Psoas muscle (tissue), 8 donors: ENCODE data around the gene ADCY7. TPM values are rescaled to one million over a fixed set of nuclear protein-coding genes. Genes with fewer than 3 reads are reported as not detected.

Experiments
- ATAC-seq, 4 donors: fragments of 200-7000 bp; cut with Tn5 transposase; one replicate each; pipeline ENCODE4 v1.9.1; 2020; ENCODE audit warnings: moderate library complexity in 3 of 4, mild to moderate bottlenecking in 2 of 4
- DNase-seq, 2 donors: peaks; one replicate each; pipeline ENCODE4 v3.0.0-alpha.2; 2020
- H3K27ac ChIP-seq: fragments of 200-600 bp; one replicate; pipeline ENCODE4 v1.8.0; 2022
- H3K27me3 ChIP-seq, 3 donors: fragments of 200-600 bp in 1 of 3; one replicate each; pipeline versions ENCODE4 v1.6.1 to v1.8.0; 2013 to 2022; ENCODE audit warnings: low read length in 2 of 3, mild to moderate bottlenecking in 2 of 3, moderate library complexity in 1 of 3; ENCODE audit not compliant: insufficient read depth in 3 of 3
- H3K36me3 ChIP-seq, 2 donors: fragments of 200-600 bp in 1 of 2; one replicate each; pipeline versions ENCODE4 v1.6.1 to v1.8.0; 2013 to 2022; ENCODE audit warnings: low read depth in 1 of 2, mild to moderate bottlenecking in 1 of 2, moderate library complexity in 1 of 2; ENCODE audit not compliant: insufficient read depth in 1 of 2
- H3K4me1 ChIP-seq: fragments of 200-600 bp; one replicate; pipeline ENCODE4 v1.8.0; 2022
- H3K4me3 ChIP-seq: fragments of 200-600 bp; one replicate; pipeline ENCODE4 v1.8.0; 2022; ENCODE audit warnings: mild to moderate bottlenecking
- H3K9me3 ChIP-seq: fragments of 200-600 bp; one replicate; pipeline ENCODE4 v1.8.0; 2022
- WGBS, 3 donors: extraction: QIAGEN DNeasy Blood & Tissue Kit; methylation state at CpG; one replicate each; pipeline versions ENCODE4 v1.1.6 to v1.1.7; 2013; 5-methylcytosine and 5-hydroxymethylcytosine counted together
- intact Hi-C, 2 donors: fragments of 100-400 bp; cut with DNase I; formaldehyde crosslinking; loops; one replicate each; pipeline versions ENCODE4 v1.11.0 to v1.14.2; 2022
- polyA plus RNA-seq, 3 donors: library from polyadenylated mRNA; stranded (reverse); fragments of 200-250 nt; gene quantifications; one replicate each; pipeline ENCODE4 v1.2.3, GENCODE V29; 2013
- total RNA-seq, 4 donors: library from RNA; stranded (reverse); fragmentation: NEBNext Ultra II Directional in 2 of 4; extraction: Animal tissue kit (Norgen Biotek cat#: 25700) in 2 of 4; gene quantifications; one replicate each; pipeline versions ENCODE4 v1.2.1 to v1.2.4, GENCODE V29; 2021 to 2023
- TF ChIP-seq, protein P1 (sequence below): fragments of 200-600 bp; IDR thresholded peaks from one replicate; pipeline ENCODE4 v1.8.0; 2022; ENCODE audit warnings: antibody characterized with exemption
- donor health status: healthy with polysubstance abuse.
- donor health status: DM: no; HTN: no; CAD: no; lungs with moderate emphysema.
- donor health status: Bipolar disorder and iron deficiency.
- donor health status: healthy.
- donor health status: DM: yes; HTN: yes; CAD: no.
- donor health status: DM: no; HTN: no; CAD: no.
- donor health status: DM: no; HTN: no; CAD: no.
- donor health status: DM: yes; HTN: yes; CAD: no.

Gene ADCY7
- total and polyA plus RNA-seq, 7 donors = 0.34 to 5.5 (median 3.1) TPM

DNA sequence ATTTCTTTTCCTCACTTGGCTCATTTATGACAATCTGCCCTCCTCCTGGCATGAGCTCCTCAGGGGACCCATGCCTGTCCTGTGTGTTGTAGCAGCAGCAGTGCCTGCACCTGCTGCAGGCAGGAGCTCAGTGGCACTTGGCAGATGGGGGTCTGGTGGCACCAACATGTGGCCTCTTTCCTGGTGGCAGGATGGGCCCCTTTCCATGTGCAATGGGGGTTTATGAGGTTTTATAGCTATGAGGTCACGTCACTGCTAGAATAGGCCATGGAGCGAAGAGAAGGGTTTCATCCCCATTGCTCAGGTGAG, 7.0 kb downstream of the ADCY7 start:
- Histone ChIP-seq H3K27ac (no peak overlapping the region), H3K27me3 (no peaks in the 10 kb centered on the region), H3K9me3 (no peaks in the 10 kb centered on the region), H3K4me1 (no peaks in the 10 kb centered on the region), H3K4me3 (no peak overlapping the region), H3K36me3 (no peaks in the 10 kb centered on the region)
- ATAC-seq (no peak), DNase-seq (peak in 1 of 2 donors; percentile 16)
- TF ChIP-seq, protein P1, sequence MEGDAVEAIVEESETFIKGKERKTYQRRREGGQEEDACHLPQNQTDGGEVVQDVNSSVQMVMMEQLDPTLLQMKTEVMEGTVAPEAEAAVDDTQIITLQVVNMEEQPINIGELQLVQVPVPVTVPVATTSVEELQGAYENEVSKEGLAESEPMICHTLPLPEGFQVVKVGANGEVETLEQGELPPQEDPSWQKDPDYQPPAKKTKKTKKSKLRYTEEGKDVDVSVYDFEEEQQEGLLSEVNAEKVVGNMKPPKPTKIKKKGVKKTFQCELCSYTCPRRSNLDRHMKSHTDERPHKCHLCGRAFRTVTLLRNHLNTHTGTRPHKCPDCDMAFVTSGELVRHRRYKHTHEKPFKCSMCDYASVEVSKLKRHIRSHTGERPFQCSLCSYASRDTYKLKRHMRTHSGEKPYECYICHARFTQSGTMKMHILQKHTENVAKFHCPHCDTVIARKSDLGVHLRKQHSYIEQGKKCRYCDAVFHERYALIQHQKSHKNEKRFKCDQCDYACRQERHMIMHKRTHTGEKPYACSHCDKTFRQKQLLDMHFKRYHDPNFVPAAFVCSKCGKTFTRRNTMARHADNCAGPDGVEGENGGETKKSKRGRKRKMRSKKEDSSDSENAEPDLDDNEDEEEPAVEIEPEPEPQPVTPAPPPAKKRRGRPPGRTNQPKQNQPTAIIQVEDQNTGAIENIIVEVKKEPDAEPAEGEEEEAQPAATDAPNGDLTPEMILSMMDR = no peak
- 78 to 89% (median 87%) methylated on average over 2 of the region's 2 CpGs for WGBS, 3 donors
- intact Hi-C loops = no loop called here

DNA sequence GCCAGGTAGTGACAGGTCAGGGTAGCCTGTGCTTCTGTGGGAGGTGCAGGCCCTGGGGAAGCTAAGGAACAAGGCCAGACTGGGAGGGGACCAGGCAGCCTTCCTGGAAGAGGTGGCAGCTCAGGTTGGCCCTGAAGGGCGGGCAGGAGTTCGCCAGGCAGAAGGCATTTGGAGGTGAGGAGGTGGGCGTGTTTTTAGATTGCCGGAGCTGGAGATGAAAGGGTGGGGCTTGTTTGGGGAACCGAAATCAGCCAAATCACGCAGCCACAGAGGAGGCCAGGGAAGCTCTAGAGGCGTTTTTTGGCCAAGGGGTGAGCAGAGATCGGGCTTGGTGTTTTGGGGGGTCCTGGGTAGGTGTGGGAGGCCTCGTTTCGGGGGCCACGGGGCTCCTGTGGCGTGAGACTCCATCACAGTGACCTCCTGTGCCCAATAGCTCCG, 7.6 kb downstream of the ADCY7 start:
- DNase-seq (peak in 1 of 2 donors; percentile 49), ATAC-seq (peak in 1 of 4 donors; percentile 12)
- no peaks in the 10 kb centered on the region for H3K27me3 ChIP-seq
- H3K4me3 ChIP-seq = peak overlapping the region; percentile 30
- H3K4me1 ChIP-seq = no peaks in the 10 kb centered on the region
- TF ChIP-seq, protein P1 = no peak
- no peak overlapping the region for H3K27ac ChIP-seq
- H3K36me3 ChIP-seq = no peaks in the 10 kb centered on the region
- intact Hi-C loops = no loop called here
- 73 to 86% (median 75%) methylated on average over 13 of the region's 13 CpGs for WGBS, 3 donors
- H3K9me3 ChIP-seq = no peaks in the 10 kb centered on the region

DNA sequence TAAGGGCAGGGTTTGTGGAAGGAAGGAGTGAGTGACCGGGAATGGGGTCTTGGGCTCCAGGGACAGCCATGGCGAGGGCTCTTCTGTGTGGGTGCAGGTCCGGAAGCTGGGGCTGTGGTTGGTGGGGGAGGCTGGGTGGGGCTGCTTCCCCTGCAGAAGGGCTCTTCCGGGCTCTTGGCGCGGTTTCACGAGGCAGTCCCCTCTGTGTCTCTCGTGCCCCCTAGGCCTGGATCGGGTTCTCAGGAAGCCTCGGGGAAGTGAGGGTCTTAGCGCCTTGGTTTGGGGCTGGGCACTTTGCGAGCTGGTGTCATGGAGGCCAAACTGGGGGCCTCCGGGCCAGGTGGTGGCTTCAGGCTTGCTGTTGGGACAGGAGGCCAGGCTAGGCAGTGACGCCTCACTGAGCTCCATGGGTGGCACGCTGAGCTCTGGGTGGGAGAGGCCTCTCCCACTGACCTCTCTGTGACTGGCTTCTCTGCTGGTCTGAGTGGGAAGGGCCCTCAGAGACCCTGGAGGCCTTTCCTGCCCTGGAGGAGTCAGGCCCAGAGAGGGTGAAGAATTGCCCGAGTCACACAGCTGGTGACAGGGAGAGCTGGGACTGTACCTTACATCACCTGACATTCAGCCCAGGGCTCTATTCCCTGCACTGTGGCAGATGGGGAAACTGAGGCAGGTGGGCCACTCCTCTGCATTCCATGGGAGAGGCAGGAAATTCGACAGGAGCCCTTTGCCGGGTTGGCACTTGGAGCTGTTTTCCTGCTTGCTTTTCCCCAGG, 8.2 kb downstream of the ADCY7 start:
- no peaks in the 10 kb centered on the region for H3K36me3 ChIP-seq
- no peaks in the 10 kb centered on the region for H3K9me3 ChIP-seq
- DNase-seq (peak in 1 of 2 donors; percentile 59), ATAC-seq (no peak)
- TF ChIP-seq, protein P1 = no peak
- H3K27me3 ChIP-seq = no peaks in the 10 kb centered on the region
- no peaks in the 10 kb centered on the region for H3K4me1 ChIP-seq
- 73 to 84% (median 75%) methylated on average over 16 to 18 of the region's 18 CpGs for WGBS, 3 donors
- intact Hi-C loops = no loop called here
- no peak overlapping the region for H3K27ac ChIP-seq
- H3K4me3 ChIP-seq = peak overlapping the region; percentile 30

DNA sequence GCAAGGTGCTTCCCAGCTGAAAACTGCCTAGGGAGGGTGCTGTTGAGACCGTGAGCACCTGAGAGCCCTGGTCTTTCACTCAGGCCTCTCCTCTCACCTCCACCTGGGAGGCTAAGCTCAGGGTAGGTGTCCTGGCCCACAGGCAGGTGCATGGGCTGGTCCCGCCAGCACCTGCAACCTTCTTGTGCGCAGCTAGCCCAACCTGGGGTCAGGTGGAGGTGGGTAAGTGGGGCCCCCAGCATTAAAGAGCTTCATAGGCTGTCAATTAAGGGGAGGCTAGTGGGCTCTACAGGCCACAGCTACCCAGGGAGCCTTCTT, 8.7 kb downstream of the ADCY7 start:
- H3K4me1 ChIP-seq = no peaks in the 10 kb centered on the region
- 85 to 96% (median 95%) methylated on average over 3 of the region's 3 CpGs for WGBS, 3 donors
- no peaks in the 10 kb centered on the region for H3K36me3 ChIP-seq
- H3K9me3 ChIP-seq = no peaks in the 10 kb centered on the region
- no peaks in the 10 kb centered on the region for H3K27me3 ChIP-seq
- no peak overlapping the region for H3K27ac ChIP-seq
- TF ChIP-seq, protein P1 = no peak
- peak overlapping the region; percentile 30 for H3K4me3 ChIP-seq
- DNase-seq = peak in 1 of 2 donors; percentile 25
- intact Hi-C loops = no loop called here
- no peak for ATAC-seq
